ENCODE data around the gene OTOP2. TPM values are rescaled to one million over a fixed set of nuclear protein-coding genes. Genes with fewer than 3 reads are reported as not detected.

Gene OTOP2
- total RNA-seq, 2 donors from 2014 or later, result not detected

- peaks cover 0 to 3% of the 10 kb centered on the region in 2 donors for H3K27me3 ChIP-seq
- WGBS, 2 donors, result 82 to 87% methylated on average over 7 to 24 of the region's 24 CpGs
- no peaks in the 10 kb centered on the region for H3K9me3 ChIP-seq
- H3K4me3 ChIP-seq, result no peak overlapping the region
- intact Hi-C loops (cut with DNase I), result no loop called here
- ATAC-seq (no peak), DNase-seq (no peak)
- no peaks in the 10 kb centered on the region for H3K36me3 ChIP-seq (replicated peaks in 1 of 2; ENCODE audit: insufficient read depth in 1 of 2, low read depth in 2 of 2)
- peaks cover 4% of the 10 kb centered on the region for H3K4me1 ChIP-seq
- no peak overlapping the region for H3K27ac ChIP-seq
- TF ChIP-seq, protein P1, sequence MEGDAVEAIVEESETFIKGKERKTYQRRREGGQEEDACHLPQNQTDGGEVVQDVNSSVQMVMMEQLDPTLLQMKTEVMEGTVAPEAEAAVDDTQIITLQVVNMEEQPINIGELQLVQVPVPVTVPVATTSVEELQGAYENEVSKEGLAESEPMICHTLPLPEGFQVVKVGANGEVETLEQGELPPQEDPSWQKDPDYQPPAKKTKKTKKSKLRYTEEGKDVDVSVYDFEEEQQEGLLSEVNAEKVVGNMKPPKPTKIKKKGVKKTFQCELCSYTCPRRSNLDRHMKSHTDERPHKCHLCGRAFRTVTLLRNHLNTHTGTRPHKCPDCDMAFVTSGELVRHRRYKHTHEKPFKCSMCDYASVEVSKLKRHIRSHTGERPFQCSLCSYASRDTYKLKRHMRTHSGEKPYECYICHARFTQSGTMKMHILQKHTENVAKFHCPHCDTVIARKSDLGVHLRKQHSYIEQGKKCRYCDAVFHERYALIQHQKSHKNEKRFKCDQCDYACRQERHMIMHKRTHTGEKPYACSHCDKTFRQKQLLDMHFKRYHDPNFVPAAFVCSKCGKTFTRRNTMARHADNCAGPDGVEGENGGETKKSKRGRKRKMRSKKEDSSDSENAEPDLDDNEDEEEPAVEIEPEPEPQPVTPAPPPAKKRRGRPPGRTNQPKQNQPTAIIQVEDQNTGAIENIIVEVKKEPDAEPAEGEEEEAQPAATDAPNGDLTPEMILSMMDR (IDR thresholded peaks at IDR 0.05), result no peak
- no peak for TF ChIP-seq POLR2A (IDR thresholded peaks at IDR 0.05)
Measured at GRCh38 chr17:74930535-74931036, 6.5 kb downstream of the OTOP2 start.

DNA sequence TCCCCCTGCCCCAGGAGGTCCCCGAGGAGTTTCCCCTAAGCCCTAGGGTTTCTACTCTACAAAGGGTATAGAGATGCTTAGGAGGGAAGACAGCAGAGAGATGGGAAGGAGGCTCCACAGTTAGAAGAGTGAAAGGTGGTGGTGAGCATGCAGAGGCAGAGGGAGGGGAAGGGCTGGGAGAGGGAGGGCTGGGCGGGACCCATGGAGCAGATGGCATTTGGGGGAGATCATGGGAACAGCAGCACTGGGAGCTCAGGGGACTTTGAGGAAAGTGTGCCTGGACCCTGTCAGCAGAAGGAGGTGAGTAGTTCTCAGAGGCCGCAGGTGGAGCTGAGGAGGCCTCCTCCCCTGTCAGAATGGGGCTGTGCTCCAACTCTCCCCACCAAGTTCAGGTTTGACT lies 11.0 kb downstream of the OTOP2 start:
- Histone ChIP-seq H3K4me1 (peaks cover 14% of the 10 kb centered on the region), H3K36me3 (replicated peaks in 1 of 2; ENCODE audit: insufficient read depth in 1 of 2, low read depth in 2 of 2) (no peaks in the 10 kb centered on the region), H3K27me3 (peaks cover 0 to 7% of the 10 kb centered on the region in 2 donors), H3K4me3 (no peak overlapping the region), H3K9me3 (no peaks in the 10 kb centered on the region), H3K27ac (no peak overlapping the region)
- TF ChIP-seq, protein P1 (IDR thresholded peaks at IDR 0.05), result no peak
- no peak for TF ChIP-seq POLR2A (IDR thresholded peaks at IDR 0.05)
- intact Hi-C loops (cut with DNase I), result no loop called here
- ATAC-seq (no peak), DNase-seq (no peak)
- 80 to 84% methylated on average over 3 of the region's 3 CpGs for WGBS, 2 donors

DNA sequence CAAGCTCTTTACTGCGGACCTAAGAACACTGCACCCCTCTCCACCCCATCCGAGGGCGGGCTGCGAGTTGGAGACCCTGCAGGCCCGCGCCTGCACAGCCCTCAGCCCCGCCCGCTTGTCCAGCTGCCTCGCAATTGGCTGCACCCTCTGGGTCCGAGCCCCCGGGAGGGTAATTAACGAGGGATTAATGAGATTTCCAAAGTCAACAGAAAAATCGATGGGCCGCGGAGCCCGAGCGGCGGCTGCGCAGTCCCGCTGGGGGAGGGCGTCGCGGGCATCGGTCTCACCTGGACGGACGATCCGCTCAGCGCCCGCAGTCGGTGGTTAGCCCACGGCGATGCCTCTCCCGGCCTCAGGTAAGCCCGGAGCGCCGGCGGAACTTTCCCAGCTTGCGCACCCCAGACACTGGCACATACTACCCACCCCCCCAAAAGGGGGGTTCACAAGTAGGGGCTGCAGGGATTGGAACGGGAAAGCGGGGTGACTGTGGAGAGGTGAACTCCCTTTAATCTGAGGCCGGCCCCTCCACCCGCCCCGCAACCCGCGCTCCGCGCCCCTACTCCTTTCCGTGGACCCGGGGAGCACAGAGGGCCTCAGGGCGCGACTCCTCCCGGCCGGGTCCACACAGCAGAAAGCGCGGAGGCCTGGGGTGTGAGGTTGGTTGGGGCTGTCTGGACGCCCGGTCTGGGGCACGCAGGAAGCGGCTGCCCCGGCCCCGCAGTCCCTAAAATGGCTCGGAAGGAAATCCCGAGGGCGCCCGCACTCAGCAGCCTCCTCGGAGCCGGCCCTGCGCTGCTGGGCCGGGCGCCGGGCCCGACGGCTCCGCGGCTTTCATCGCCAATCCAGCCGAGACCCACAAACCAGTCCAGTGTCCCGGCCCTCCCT lies 11.8 kb downstream of the OTOP2 start, which contains the start of gene OTOP3:
Gene OTOP3 (plus strand): TSS at position 314 of the 885 bp plus-strand sequence. CDS start 24 bp downstream, at position 338.
- Histone ChIP-seq H3K4me3 (no peak within 1 kb of the TSS), H3K4me1 (peaks cover 14% of the 10 kb centered on the region), H3K27ac (no peak within 1 kb of the TSS), H3K9me3 (no peaks in the 10 kb centered on the region), H3K27me3 (peaks cover 0 to 7% of the 10 kb centered on the region in 2 donors), H3K36me3 (replicated peaks in 1 of 2; ENCODE audit: insufficient read depth in 1 of 2, low read depth in 2 of 2) (no peaks in the 10 kb centered on the region)
- intact Hi-C loops (cut with DNase I), result no loop called here
- no peak for TF ChIP-seq POLR2A (IDR thresholded peaks at IDR 0.05)
- TF ChIP-seq, protein P1 (IDR thresholded peaks at IDR 0.05), result no peak
- peak in 1 of 4 donors; percentile 37 for DNase-seq
- 5 to 10% methylated on average over 2 to 73 of the region's 78 CpGs for WGBS, 2 donors
- ATAC-seq, result peak; percentile 76

- TF ChIP-seq, protein P1 (IDR thresholded peaks at IDR 0.05), result no peak
- TF ChIP-seq POLR2A (IDR thresholded peaks at IDR 0.05), result no peak
- H3K27me3 ChIP-seq, result peaks cover 0 to 7% of the 10 kb centered on the region in 2 donors
- WGBS, 2 donors, result 25 to 69% methylated on average over 6 to 12 of the region's 12 CpGs
- ATAC-seq (no peak), DNase-seq (peak in 1 of 4 donors; percentile 29)
- H3K27ac ChIP-seq, result no peak overlapping the region
- H3K4me1 ChIP-seq, result peaks cover 14% of the 10 kb centered on the region
- no peaks in the 10 kb centered on the region for H3K9me3 ChIP-seq
- H3K36me3 ChIP-seq (replicated peaks in 1 of 2; ENCODE audit: insufficient read depth in 1 of 2, low read depth in 2 of 2), result no peaks in the 10 kb centered on the region
- intact Hi-C loops (cut with DNase I), result no loop called here
- no peak overlapping the region for H3K4me3 ChIP-seq
Measured at GRCh38 chr17:74936470-74936799, 12.4 kb downstream of the OTOP2 start.
